SW480 (cell line): ENCODE measurements around the gene ALAS1.
"Not testable (repeated sequence)": the region's sequence is repeated elsewhere in the genome, so short reads cannot be mapped to it uniquely, and the experiment has no call there.

Experiments used
- DNase-seq: peaks from one replicate; pipeline ENCODE4 v3.0.0-alpha.2; 2016; ENCODE audit warnings: low spot score

ALAS1 gene

DNA sequence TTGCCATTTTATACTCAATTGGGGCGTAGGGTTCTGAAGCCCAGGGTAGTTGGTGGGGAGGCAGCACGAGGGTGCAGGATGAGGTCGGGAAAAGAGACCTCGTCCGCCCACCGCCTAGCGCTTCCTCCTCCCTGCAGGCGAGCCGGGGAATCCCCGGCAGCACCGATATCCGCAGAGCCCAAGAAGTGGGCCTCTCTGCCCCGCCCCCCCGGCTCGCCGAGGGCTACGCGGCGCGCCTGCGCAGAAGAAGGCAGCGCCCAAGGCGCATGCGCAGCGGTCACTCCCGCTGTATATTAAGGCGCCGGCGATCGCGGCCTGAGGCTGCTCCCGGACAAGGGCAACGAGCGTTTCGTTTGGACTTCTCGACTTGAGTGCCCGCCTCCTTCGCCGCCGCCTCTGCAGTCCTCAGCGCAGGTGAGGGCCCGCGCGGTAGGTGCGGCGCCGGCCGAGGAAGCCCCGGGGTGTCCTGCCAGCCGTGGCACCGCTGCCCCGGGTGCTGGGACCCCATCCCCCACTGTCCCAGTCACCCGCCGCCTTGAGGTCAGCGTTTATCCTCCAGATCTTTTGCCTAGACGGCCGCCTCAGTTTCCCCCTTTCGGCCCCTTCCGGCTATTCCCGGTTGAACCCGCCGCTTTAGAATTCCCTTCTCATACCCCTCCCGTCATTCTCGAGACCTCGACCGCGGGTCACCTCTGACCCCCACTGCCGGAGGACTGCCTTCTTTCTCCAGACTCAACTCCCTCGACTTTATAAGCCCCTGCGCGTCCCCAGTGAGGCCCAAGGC lies at the start of gene ALAS1:
TSS of gene ALAS1 (plus strand) at position 319 of the 784 bp plus-strand sequence. CDS start 1,082 bp downstream, outside the sequence.
- peak; percentile 85 for DNase-seq

DNA sequence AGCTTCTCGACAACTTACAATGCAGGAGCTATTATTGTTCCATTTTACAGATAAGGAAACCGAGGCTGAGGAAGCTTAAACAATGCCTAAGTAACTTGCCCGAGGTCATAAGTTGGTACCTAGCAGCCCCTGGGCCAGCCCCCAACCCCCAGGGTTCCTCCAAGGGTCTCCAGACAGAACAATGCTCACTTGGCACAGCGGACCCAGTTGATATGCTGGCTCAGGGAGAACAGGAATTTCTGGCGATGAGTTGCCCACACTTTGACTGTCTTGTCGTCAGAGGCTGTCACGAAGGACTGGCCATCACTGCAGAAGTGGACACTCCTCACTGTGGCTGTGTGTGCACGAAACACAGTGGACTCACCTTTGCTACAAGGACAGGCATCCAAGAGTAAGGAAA lies 48.9 kb upstream of the ALAS1 start:
- no peak for DNase-seq

DNA sequence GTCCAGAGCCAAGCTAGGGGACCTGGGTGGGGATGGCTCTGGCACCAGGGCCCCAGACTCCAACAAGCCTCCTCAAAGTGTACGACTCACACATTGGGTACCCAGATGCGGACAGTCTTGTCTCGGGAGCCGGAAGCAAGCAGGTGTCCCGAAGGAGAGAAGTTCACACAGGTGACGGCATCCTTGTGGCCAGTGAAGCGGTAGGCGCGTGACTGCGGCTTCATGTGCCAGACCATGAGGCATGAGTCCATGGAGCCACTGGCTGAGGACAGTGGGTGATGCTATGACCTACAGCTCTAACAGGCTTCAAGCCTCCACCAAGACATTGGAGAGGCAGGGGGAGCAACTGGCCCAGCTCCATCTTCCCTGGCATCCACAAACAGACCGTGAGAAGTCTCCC lies 48.2 kb upstream of the ALAS1 start:
- DNase-seq: no peak

DNA sequence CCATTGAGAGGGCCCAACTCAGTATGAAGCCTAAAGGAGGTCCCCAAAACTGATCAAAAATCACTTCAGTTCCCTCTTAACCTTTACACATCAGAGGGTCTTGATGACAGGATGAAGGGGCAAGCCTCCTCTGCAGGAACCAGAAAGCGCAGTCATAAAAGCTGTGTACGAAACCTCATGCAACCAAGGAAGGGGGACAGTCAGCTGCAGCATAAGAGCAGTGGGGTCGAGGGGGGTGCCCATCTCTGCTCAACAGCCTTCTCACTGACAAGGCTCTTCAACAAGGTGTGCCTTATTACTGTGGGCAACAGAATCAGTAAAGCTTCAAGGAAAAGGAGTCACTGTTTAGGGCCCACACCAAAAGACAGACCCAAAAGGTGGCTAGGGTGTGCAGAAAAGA lies 47.6 kb upstream of the ALAS1 start:
- no peak for DNase-seq

DNA sequence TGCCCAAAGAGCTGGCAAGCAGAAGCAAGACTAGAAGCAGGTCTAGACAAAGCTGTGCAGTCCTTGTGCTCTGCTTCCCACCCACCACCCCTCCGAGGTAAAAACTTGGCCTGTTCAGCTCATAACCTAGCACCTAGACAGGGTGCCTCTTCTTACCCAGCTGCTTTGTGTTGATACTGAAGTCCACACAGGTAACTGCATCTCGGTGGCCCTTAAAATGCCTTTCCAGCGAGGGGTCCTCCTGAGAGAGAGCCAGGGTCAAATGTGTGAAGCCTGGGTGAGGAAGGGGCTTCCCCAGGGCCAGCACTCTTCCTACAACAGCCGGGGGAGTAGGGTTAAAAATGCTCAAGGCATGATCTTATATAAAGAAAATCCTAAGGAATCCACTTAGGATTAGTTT lies 47.1 kb upstream of the ALAS1 start:
- DNase-seq: no peak

DNA sequence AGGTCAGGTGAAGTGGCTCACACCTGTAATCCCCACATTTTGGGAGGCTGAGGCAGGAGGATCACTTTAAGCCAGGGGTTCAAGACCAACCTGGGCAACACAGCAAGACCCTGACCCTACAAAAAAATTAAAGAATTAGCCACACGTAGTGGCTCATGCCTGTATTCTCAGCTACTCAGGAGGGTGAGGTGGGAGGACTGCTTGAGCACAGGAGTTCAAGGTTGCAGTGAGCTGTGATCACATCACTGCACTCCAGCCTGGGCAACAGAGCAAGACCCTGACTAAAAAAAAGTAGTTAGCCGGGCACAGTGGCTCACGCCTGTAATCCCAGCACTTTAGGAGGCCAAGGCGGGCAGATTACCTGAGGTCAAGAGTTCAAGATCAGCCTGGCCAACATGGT lies 46.0 kb upstream of the ALAS1 start:
- DNase-seq: not testable (repeated sequence)

DNA sequence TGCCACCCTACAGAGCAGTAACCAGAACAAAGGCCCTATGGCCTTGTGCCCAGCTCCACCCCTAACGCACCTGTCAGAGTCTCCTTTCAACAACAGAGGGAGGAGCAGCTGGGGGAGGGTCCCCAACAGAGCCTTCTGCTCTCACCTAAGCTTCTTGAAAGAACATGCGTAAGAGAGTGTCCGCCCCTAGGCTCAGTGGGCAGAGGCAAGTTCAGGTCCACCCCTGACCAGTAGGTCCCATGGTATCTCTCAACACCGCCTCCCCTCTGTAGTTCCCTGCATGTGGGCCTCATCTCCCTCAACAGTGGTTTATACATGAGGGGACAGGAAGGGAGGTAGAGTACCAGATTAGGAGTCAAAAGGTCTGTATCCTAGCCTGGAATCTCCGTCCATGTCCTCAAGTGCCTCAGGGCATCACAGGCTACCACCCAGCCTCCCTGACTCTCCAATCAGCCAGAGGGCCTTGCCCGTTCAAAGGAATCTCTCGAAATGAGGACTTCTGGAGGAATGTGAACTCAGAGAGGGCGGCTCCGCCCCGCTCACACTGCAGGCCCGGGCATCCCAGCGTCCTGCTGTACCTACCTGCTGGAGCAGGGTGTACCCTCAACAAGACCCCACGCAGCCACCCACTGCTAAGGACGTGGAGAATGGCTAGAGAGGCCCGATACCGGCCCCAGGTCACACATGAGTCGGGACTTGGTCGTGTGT lies 44.4 kb upstream of the ALAS1 start:
- DNase-seq: peak; percentile 59

DNA sequence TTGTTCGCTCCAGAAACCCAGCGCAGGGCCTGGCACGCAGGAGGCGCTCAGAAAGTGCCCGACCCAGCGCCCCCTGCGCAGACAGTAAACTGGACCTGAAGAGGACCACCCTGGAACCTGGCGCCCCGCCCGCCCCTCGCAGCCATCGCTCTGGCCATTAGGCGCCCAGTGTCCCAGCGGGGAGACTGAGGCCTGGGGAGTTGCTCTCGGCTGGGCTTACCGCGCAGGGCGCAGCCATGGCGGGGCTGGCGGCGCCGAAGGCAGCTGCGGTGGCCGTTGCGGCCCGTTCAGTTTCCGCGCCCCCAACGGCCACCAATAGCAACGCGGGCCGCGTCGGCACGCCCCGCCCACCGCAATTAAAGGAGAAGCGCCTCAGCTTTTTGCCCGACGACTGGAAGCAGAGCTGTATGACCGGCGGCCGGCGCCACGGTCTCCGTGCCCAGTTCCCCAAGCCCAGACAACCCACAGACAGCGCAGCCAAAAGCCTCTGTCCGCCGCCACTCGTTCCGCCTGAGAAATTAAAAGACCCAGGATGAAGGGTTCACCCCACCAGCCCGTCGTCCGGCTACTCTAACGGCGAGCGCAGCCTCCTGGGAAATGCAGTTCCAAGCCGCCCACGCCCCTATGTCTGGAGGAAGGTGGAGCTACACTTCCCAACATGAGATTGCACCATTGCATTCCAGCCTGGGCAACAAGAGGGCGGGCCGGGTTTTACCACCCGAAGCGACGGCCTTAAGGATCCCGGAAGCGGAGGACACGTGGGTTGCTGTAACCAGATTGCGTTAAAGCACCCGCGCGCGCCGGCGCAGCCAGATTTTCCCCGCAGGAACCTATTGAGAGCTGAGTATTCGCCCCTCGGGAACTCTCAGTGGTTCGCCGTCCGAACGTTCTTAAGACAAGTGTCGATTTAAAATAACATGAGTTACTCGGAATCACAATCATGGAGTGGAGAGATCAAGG lies 43.5 kb upstream of the ALAS1 start, which contains the start of gene POC1A:
TSS of gene POC1A (minus strand) at position 289 of the 960 bp plus-strand sequence. CDS start at position 238, 51 bp downstream.
- DNase-seq: peak; percentile 98

DNA sequence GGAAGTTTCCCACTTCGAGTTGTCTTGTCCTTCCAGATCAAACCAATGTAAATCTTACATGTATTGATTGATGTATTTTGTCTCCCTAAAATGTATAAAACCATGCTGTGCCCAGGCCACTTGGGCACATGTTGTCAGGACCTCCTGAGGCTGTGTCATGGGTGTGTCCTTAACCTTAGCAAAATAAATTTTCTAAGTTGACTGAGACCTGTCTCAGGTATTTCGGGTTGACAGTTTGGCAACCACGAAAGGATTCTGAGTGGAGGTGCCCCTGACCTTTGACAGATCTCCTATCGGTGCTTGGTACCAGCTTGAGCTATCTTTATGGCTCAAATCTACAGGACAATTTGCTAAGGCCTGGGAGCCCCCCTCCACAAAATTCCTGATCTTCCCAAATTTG lies 42.0 kb upstream of the ALAS1 start:
- DNase-seq: no peak

DNA sequence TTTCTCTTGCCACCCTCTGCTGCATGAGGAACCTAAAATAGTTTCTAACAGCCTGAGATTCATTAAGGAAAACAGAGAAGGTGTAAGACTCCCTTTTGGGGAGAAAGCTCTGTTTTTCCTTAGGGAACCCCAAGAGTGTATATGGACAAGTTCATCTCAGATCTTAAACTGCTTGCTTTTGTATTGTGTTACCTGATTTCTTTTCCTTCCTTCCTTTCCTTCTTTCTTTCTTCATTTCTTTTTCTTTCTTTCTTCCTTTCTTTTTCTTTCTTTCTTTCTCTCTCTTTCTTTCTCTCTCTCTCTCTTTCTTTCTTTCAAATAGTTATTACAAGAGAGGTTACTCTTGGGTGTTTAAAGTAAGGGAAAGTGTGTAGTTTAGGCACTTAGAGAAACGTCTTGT lies 38.5 kb upstream of the ALAS1 start:
- no peak for DNase-seq

DNA sequence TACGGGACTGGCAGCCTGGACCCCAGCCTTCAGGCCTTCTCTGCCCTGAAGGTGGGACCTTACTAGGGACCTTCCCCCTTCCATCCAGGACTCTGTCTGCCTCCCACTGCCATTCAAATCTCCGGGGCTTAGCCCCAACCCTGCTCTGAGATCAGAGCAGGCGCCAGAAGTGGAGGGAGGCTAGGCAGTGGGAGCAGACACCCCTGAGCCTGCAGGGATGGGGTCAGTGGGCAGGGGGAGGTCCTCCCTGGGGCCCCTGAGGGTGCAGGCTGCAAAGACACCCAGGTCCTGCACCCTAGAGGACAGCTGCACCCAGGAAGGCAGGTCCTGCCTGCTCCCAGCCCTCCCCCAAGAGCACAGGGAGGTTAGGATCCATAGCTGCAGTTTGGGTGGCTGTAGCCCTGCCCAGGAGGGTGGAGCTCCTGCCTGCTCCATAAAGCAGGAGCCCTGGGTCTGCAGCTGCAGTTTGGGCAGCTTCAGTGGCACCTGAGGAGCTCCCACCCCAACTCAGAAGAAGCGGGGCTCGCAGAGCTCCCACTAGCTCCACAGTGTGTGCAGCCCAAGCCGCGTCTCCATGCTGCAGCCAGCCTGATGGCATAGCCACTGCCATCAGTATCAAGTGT lies 35.6 kb upstream of the ALAS1 start:
- no peak for DNase-seq

DNA sequence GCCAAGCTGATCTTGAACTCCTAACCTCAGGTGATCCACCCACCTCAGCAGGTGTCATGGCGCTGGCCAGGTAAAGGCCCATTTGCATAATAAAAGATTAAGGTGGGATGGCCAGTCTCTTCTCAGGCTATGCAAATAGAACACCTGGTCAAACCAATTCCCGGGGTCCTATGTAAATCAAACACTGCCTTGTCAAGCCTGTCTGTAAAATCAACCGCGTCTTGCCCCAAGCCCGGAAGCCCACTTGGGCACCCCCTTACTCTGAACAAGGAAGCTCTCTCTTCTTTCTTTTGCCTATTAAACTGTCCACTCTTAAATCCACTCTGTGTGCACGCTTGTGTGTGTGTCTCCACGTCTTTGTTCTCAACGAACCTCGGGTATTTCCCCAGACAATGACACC lies 30.7 kb upstream of the ALAS1 start:
- DNase-seq: no peak

DNA sequence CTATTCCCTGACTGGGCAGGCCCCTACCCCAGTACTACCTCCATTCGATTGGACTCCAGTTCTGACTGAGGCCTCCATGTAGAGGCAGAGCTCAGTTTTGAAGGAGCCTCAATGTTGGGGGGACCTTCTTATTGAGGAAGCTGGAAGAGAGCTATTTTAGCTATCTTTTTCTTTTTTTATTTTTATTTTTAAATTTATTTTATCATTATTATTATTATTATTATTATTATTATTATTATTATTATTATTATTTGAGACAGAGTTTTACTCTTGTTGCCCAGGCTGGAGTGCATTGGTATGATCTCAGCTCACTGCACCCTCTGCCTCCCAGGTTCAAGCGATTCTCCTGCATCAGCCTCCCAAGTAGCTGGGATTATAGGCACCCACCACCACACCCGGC lies 27.7 kb upstream of the ALAS1 start:
- DNase-seq: not testable (repeated sequence)

DNA sequence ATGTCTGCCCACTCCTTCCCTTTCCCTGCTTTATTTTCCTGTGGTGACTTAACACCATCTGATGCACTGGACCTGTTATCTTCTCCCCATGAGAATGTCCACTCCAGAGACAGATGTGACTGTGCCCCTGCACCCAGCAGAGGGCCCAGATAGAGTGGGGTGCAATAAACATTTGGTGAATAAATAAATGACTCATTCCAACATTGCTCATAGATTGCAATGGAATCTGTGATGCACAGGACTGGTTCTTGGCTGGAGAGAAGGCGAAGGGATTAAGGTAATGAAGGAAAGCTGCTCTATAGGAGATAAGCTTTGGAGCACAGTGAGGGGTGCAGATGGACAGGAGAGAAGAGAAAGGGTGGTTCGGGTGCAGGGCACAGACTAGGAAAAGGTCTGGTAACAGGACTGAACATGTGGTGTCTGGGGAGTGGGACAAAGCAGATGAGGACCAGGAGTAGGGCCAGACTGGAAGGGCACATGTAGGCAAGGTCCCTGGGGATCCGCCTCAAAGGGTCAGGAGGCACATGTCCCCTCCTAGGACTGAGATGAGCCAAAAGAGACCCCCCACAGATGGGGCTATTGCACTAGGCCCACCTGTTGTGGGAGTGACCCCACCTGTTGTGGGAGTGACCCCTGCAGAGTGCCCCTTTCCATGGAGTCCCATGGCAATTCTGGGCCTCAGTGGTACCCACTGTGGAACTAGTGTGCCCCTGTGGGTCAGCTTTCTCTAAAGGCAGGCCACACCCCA lies 26.3 kb upstream of the ALAS1 start:
- DNase-seq: peak; percentile 66

DNA sequence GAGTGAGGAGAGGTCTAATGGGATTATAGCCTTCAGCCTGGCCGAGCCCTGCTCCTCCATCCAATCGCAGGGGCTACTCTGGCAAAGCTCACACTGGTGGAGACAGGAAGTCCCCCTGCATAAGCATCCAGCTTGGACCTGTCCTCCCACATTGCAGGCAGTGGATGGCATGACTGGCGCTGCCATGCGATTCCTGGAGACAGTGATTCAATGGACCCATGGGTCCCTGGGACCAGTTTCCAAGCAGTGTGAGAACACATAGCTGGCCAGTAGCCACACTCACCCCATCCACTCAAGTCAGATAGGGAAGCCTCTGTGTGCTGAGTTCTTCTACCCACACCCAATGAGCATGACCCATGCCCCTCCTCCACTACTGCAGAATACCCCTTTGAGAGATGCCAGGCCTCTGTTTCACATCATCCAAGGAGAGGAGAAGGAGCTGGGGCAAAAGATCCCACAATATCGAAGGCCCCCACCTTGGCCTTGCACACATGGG lies 25.6 kb upstream of the ALAS1 start:
- no peak for DNase-seq

DNA sequence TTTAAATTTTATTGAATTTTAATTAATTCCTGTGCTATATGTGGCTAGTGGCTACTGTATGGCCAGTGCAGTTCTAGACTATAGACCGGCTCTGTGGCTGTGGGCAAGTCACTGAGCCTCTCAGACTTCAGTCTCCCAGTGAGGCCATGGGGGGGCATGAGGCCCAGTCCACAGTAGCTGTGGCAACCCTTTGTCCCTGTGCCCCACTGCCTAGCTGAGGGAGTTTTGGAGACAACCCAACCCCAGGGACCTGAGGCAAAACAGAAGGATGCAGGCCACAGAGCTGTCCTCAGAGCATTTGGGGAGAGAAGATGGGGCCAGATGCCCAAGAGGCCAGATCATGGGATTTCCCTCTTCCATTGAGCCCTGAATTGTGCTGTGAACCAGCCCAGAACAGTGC lies 24.9 kb upstream of the ALAS1 start:
- DNase-seq: no peak

DNA sequence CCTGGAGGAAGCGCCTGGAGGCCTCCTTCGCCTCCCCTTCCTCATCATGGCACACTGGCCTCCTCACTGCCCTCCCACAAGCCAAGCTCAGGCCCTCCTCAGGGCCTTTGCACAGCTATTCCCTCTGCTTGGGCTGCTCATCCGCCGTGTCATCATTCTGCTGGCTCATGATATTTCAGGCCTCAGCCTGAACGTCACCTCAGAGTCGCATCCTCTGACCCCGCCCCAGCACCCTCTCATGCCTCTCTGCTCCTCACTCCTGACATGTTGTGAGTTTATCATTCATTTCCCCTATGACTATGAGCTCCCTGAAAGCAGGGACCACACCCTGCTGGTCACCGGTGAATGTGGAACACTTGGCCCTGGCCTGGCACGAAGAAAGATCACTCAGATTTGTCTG lies 23.1 kb upstream of the ALAS1 start:
- no peak for DNase-seq

DNA sequence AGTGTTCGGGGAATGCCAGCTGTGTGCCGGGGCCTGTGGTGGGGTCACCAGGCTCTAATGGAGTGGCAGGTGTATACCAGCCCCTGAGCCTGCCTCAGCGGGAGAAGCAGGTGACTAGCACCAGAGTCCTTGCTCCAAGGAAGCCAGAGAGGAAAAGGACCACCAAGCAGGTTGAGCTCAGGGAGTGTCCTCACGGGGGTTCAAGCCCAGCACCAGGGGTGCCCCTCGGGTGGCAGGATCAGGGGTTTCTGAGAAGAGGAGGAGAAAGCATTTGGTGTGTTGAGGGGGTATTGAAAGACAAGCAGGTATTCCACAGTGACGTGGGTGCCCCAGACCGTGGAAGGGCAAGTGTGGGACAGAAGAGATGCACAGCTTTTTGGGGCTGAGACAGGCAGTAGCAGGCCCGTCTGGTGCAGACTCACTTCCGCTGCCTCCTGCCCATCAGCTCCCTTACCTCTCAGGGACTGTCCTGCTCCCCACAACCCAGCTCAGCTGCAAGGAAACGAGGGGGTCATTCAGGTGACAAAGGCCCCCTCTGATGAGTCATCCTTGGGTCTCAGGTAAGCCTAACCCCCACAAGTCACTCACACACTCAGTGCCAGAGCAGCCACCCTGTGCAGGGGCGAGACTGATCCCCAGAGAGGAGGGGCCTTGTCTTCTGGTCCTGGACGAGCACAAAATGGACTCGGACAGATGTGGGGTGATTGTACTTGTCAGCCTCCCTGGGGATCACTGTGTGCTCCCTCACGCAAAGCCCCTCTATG lies 22.4 kb upstream of the ALAS1 start:
- DNase-seq: no peak

DNA sequence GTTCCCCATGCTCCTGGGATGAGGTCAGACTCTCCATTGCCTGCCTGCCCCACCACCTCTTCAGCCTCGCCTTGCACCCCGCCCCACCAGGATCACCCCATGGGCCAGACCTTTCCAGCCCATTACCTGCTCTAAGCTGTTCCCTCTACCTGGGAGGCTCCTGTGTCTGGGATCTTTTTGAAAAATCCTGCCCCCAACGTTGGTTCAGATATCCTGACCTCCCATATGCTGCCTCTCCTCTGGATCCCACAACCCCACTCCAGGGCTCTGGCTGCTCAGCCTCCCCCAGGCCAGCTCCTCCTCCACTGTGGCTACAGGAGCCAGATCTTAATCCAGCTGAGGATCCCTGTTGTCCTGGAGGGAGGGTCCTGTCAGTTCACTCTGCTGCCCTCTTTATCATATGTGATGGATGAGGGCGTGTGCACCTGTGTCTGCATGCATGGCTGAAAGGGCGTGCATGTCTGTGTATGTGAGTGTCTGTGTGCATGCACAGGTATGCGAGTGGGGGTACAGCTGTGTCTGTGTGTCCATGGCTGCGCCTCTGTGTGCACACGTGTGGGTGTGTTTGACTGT lies 21.7 kb upstream of the ALAS1 start:
- no peak for DNase-seq
